H1 (cell line): ENCODE data around the gene NADK.
"Not testable (repeated sequence)": the region's sequence is repeated elsewhere in the genome, so short reads cannot be mapped to it uniquely, and the experiment has no call there.

Source experiments
- CBX5 ChIP-seq: fragments of 300-800, 300-1000 bp; sonication (generic); IDR thresholded peaks from 2 replicates; pipeline ENCODE4 v1.7.1; 2016; ENCODE audit warnings: antibody characterized with exemption, low read length, low read depth
- CHD2 ChIP-seq: IDR thresholded peaks from 2 replicates; pipeline ENCODE4 v1.6.1; 2012; ENCODE audit warnings: low read length, improper control_type of control experiment
- EP300 ChIP-seq, 2 experiments: IDR thresholded peaks; 1 replicate in 1 of 2; 2 replicates in 1 of 2; pipeline ENCODE4 v1.6.1; 2011 to 2012; ENCODE audit warnings: low read depth in 2 of 2, low read length in 2 of 2, mild to moderate bottlenecking in 2 of 2, borderline replicate concordance in 1 of 2, inconsistent platforms in 1 of 2, moderate library complexity in 1 of 2
- EZH2 ChIP-seq: fragments of 200-600 bp; sonication (generic); IDR thresholded peaks from 2 replicates; pipeline ENCODE4 v1.7.1; 2012; ENCODE audit warnings: low read depth, mild to moderate bottlenecking, moderate library complexity, low read length, inconsistent platforms; ENCODE audit not compliant: severe bottlenecking
- HDAC6 ChIP-seq: IDR thresholded peaks from one replicate; pipeline ENCODE4 v1.7.1; 2012; ENCODE audit warnings: low read depth, mild to moderate bottlenecking, inconsistent platforms, low read length, moderate library complexity
- JUN ChIP-seq: IDR thresholded peaks from 2 replicates; pipeline ENCODE4 v1.6.1; 2011; ENCODE audit warnings: low read depth, mild to moderate bottlenecking, improper control_type of control experiment, low read length
- POLR2A ChIP-seq, 2 experiments: IDR thresholded peaks; 1 replicate in 1 of 2; 2 replicates in 1 of 2; pipeline ENCODE4 v1.6.1; 2011; ENCODE audit warnings: low read depth in 2 of 2, low read length in 2 of 2, mild to moderate bottlenecking in 2 of 2; ENCODE audit errors: control extremely low read depth in 1 of 2
- RNF2 ChIP-seq: fragments of 200-900, 300-1000 bp; sonication (generic); IDR thresholded peaks from 2 replicates; pipeline ENCODE4 v1.7.1; 2016; ENCODE audit warnings: borderline replicate concordance, low read depth, mild to moderate bottlenecking, antibody characterized with exemption, low read length; ENCODE audit not compliant: poor library complexity, severe bottlenecking; ENCODE audit errors: missing control alignments
- TBP ChIP-seq: IDR thresholded peaks from 2 replicates; pipeline ENCODE4 v1.6.1; 2011; ENCODE audit warnings: low read depth, low read length, improper control_type of control experiment
- TEAD4 ChIP-seq: IDR thresholded peaks from 2 replicates; pipeline ENCODE4 v1.6.1; 2012; ENCODE audit warnings: low read depth, low read length, inconsistent platforms, mixed read lengths
- YY1 ChIP-seq: IDR thresholded peaks from 2 replicates; pipeline ENCODE4 v1.6.1; 2011; ENCODE audit warnings: low read depth, mild to moderate bottlenecking, low read length
- TF ChIP-seq, protein P1 (sequence below), 3 experiments: IDR thresholded peaks; 1 replicate in 2 of 3; 2 replicates in 1 of 3; pipeline versions ENCODE4 v1.5.1 to v1.6.1; 2011; ENCODE audit warnings: low read length in 3 of 3, mild to moderate bottlenecking in 3 of 3, inconsistent platforms in 2 of 3, low read depth in 1 of 3, moderate library complexity in 1 of 3; ENCODE audit not compliant: insufficient read depth in 1 of 3; ENCODE audit errors: control extremely low read depth in 1 of 3
- TF ChIP-seq, protein P2 (sequence below): IDR thresholded peaks from 2 replicates; pipeline ENCODE4 v1.6.1; 2012; ENCODE audit warnings: inconsistent platforms

DNA sequence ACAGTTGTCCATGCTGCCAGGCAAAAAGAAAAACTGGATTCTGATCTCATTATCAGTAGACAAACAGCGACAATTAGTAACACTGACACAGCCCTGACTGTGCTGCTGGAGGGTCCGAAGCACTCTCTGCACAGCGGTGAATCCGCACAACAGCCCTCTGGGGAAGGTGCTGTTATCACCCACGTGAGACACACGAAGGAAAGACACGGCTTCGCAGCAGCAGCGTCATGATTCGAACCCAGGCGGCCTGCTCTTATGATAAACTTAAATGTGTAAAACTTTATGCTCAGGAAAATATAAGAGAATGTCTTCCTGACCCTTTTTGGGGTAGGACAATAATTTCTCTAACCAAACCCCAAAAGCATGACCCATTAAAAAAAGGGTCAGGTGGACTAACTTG lies 35.7 kb downstream of the NADK start:
- TF ChIP-seq EP300 (IDR thresholded peaks at IDR 0.05; ENCODE audit: borderline replicate concordance in 1 of 2, low read depth in 2 of 2, low read length in 2 of 2); RNF2; EZH2; TBP; CHD2; YY1; HDAC6; JUN; POLR2A (IDR thresholded peaks at IDR 0.05; ENCODE audit: control extremely low read depth in 1 of 2, low read depth in 2 of 2, low read length in 2 of 2); TEAD4; CBX5: not testable (repeated sequence)
- TF ChIP-seq, protein P1, sequence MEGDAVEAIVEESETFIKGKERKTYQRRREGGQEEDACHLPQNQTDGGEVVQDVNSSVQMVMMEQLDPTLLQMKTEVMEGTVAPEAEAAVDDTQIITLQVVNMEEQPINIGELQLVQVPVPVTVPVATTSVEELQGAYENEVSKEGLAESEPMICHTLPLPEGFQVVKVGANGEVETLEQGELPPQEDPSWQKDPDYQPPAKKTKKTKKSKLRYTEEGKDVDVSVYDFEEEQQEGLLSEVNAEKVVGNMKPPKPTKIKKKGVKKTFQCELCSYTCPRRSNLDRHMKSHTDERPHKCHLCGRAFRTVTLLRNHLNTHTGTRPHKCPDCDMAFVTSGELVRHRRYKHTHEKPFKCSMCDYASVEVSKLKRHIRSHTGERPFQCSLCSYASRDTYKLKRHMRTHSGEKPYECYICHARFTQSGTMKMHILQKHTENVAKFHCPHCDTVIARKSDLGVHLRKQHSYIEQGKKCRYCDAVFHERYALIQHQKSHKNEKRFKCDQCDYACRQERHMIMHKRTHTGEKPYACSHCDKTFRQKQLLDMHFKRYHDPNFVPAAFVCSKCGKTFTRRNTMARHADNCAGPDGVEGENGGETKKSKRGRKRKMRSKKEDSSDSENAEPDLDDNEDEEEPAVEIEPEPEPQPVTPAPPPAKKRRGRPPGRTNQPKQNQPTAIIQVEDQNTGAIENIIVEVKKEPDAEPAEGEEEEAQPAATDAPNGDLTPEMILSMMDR (IDR thresholded peaks at IDR 0.05; ENCODE audit: control extremely low read depth in 1 of 3, insufficient read depth in 1 of 3, low read depth in 1 of 3, low read length in 3 of 3), result not testable (repeated sequence)
- TF ChIP-seq, protein P2, sequence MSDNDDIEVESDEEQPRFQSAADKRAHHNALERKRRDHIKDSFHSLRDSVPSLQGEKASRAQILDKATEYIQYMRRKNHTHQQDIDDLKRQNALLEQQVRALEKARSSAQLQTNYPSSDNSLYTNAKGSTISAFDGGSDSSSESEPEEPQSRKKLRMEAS, result not testable (repeated sequence)
